Skeletal muscle tissue (tissue), 4 donors: ENCODE data around the gene SIRT3. TPM values are rescaled to one million over a fixed set of nuclear protein-coding genes. Genes with fewer than 3 reads are reported as not detected.
"Not testable (repeated sequence)": the region's sequence is repeated elsewhere in the genome, so short reads cannot be mapped to it uniquely, and the experiment has no call there.

ENCODE experiments used
- H3K27ac ChIP-seq: one replicate; pipeline ENCODE4 v1.7.0; 2013; ENCODE audit warnings: mild to moderate bottlenecking, low read depth, low read length, inconsistent platforms
- H3K27me3 ChIP-seq, 3 donors: one replicate each; pipeline ENCODE4 v1.7.0; 2013; ENCODE audit warnings: low read length in 3 of 3; ENCODE audit not compliant: control insufficient read depth in 3 of 3, insufficient read depth in 3 of 3
- H3K36me3 ChIP-seq, 3 donors: one replicate each; pipeline ENCODE4 v1.7.0; 2013; ENCODE audit warnings: low read length in 3 of 3; ENCODE audit not compliant: control insufficient read depth in 3 of 3, insufficient read depth in 3 of 3
- H3K4me1 ChIP-seq, 3 donors: one replicate each; pipeline ENCODE4 v1.7.0; 2013; ENCODE audit warnings: low read length in 3 of 3, mild to moderate bottlenecking in 3 of 3; ENCODE audit not compliant: control insufficient read depth in 3 of 3, insufficient read depth in 3 of 3
- H3K4me3 ChIP-seq, 3 donors: one replicate each; pipeline ENCODE4 v1.7.0; 2013; ENCODE audit warnings: low read length in 3 of 3
- H3K9ac ChIP-seq, 3 donors: one replicate each; pipeline ENCODE4 v1.7.0; 2013; ENCODE audit warnings: low read length in 3 of 3, mild to moderate bottlenecking in 3 of 3, moderate library complexity in 2 of 3, low read depth in 1 of 3
- H3K9me3 ChIP-seq, 3 donors: one replicate each; pipeline ENCODE4 v1.7.0; 2013; ENCODE audit warnings: low read length in 3 of 3; ENCODE audit not compliant: control insufficient read depth in 3 of 3
- total RNA-seq: library from RNA; depleted of rRNA; stranded (reverse); fragments of >200 nt; gene quantifications from one replicate; pipeline ENCODE4 v1.2.3, GENCODE V29; 2014
- donor health status: Osteomylitis.

SIRT3 gene
- total RNA-seq, 1 donor from 2014 or later: 14.6 TPM

DNA sequence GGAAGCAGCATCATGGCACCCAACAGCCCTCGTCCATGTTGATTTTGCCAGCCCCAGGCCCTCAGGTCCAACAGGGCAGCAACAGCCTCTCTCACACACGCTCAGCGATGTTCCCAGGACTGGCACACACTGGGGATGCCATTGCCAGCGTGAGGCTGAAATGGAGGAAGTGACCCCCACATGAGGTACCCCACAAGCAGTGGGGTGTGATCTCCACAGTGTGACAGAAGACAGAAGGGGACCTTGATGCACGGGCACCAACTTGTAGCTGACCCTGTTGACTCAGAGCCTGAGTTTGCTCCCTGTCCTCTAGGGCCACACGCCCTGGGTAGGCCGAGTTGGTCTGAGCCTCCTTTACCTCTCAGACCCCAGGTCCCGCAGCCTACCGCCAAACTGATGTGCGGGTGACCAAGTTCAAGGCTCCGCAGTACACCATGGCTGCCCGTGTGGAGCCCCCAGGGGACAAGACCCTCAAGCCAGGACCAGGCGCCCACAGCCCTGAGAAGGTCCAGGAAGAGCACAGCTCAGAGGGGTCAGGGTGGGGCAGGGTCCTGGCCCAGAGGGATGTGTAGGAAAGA is 37.0 kb downstream of the SIRT3 start:
- no peak overlapping the region for H3K9ac ChIP-seq
- H3K27ac ChIP-seq: no peak overlapping the region
- peaks cover 7 to 11% (median 9%) of the 10 kb centered on the region in 3 donors for H3K4me1 ChIP-seq
- no peaks in the 10 kb centered on the region for H3K27me3 ChIP-seq
- no peak overlapping the region for H3K4me3 ChIP-seq
- H3K36me3 ChIP-seq: peaks cover 24 to 28% (median 28%) of the 10 kb centered on the region in 3 donors
- no peaks in the 10 kb centered on the region for H3K9me3 ChIP-seq

DNA sequence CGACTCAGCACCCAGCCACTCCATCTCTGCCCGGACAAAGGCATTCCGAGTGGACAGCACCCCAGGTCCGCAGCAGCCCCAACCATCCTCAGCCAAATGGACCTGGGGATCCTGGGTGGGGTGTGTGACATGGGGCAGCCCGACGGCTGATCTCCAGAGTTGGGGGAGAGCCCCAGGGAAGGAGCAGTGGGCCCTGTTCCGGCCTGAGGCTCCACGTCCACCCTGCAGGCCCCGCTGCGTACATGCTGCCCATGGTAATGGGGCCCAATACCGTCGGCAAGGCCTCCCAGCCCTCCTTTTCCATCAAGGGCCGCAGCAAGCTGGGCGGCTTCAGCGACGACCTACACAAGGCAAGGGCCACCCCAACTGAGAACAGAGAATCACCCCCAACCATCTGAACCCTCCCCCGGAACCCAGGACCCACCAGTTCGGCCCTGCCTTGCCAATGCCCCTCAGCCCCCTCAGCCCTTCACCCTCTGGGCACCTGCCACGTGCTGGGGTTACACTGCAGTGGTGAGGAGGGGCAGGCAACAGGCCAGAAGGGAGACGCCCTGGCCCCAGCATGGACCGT is 37.8 kb downstream of the SIRT3 start:
- Histone ChIP-seq H3K27me3 (no peaks in the 10 kb centered on the region), H3K4me3 (no peak overlapping the region), H3K36me3 (peaks cover 16 to 21% (median 21%) of the 10 kb centered on the region in 3 donors), H3K9ac (no peak overlapping the region), H3K9me3 (no peaks in the 10 kb centered on the region), H3K27ac (no peak overlapping the region), H3K4me1 (peaks cover 1 to 4% (median 2%) of the 10 kb centered on the region in 3 donors)

DNA sequence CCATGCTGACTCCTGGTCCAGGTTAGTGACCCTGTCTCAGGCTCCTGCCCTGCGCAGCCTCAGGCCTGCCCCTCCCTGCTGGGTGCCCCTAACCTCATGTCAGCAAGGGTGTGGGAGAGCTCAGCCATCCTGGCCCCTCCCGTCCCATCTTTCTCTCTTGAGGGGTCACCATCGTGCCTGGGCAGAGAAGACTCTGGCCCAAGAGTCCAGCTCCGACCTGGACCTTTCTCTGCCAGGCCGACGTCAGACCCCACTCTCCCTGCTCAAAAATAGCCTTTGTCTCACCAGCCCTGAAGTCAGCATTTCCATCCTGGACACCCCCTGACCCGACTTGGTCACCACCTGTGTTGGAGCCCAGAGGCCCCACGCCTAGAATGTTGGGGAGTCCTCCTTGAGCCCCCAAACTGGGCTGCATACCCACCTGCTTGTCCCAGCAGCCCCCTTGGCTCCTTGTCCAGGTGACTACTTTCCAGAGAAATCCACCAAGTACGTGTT is 38.4 kb downstream of the SIRT3 start:
- H3K27me3 ChIP-seq: no peaks in the 10 kb centered on the region
- H3K9me3 ChIP-seq: no peaks in the 10 kb centered on the region
- H3K36me3 ChIP-seq: peaks cover 11 to 15% (median 15%) of the 10 kb centered on the region in 3 donors
- no peak overlapping the region for H3K4me3 ChIP-seq
- H3K4me1 ChIP-seq: no peaks in the 10 kb centered on the region
- peak overlapping the region in 1 of 3 donors; percentile 40 for H3K9ac ChIP-seq
- no peak overlapping the region for H3K27ac ChIP-seq

DNA sequence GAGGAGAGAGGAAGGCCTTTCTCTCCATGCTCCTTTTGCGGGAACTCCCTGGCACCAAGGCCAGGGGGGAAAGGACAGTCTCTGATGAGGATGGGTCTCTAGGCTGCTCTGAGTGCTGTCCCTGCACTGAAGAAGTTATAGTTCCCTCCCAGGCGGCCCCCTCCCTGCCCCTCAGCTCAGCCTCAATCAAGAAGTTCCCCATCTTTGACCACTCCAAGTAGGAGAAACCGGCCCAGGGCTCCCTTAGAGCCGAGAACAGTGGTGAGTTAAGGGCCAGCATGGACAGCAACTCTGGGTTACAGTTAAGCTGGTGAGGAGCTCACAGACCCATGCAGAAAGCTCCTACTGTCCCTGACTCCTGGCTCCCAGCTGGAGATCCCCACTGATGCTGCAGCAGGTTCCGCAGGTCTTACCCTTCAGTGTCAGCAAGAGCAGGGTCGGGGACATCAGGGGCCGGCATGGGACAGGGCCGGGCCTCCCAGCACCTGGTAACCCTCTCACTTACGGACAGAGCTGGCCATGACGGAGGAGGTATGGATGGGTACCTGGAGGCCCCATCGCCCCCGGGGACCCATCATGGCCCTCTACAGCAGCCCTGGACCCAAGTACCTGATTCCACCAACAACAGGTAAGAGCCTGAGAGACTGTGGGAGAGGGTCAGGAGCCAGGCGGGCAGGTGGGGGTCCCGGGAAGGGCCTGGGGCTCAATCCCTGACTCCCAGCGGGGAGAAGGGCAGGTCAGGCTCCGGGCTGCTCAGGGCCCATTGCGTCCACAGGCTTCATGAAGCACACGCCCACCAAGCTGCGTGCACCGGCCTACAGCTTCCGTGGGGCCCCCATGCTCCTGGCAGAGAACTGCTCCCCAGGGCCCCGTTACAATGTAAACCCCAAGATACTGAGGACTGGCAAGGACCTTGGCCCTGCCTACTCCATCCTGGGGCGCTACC is 39.1 kb downstream of the SIRT3 start:
- H3K27ac ChIP-seq: no peak overlapping the region
- H3K27me3 ChIP-seq: no peaks in the 10 kb centered on the region
- H3K4me3 ChIP-seq: no peak overlapping the region
- H3K9ac ChIP-seq: peak overlapping the region in 1 of 3 donors; percentile 40
- H3K4me1 ChIP-seq: no peaks in the 10 kb centered on the region
- no peaks in the 10 kb centered on the region for H3K9me3 ChIP-seq
- peaks cover 9 to 12% (median 11%) of the 10 kb centered on the region in 3 donors for H3K36me3 ChIP-seq

DNA sequence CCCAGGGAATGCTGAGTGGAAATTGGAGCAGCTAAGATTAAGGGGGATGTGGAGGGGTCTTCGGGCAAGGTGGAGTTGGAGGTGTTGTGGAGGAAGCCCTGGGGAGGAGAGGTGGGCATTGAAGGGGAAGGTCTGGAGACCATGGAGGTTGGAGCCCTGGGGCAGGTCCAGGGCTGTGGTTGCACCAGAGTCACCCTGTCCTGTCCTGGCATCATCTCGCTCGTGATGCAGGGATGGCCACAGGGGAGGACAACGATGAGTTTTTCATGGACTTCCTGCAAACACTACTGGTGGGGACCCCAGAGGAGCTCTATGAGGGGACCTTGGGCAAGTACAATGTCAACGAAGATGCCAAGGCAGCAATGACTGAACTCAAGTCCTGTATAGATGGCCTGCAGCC is 42.7 kb downstream of the SIRT3 start:
- H3K36me3 ChIP-seq, H3K27me3 ChIP-seq, H3K4me3 ChIP-seq, H3K27ac ChIP-seq, H3K9ac ChIP-seq, H3K9me3 ChIP-seq, H3K4me1 ChIP-seq: not testable (repeated sequence)

DNA sequence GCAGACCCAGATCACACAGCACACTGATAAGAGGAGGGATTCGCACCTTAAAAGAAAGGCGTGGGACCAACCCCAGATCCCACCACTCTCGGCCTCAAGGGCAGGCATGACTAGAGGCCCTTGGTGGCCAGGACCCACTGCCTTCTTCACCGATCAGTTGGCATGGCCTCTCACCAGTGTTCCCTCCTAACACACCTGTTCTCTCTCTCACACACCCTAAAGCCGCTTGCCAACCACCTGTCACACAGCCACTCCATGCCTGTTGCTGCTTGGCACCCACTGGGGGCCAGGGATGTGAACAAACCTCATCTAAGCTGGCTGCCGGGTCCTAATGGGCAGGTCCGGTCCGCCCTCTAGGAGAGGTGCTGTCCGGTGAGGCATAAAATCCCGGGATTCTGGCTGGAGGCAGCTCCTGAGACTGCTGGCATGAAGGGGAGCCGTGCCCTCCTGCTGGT is 43.4 kb downstream of the SIRT3 start, which contains the start of gene SCGB1C1:
SCGB1C1 (plus strand) TSS at position 405 of the 455 bp plus-strand sequence; CDS start at position 427, 22 bp downstream.
- H3K9ac ChIP-seq, H3K4me3 ChIP-seq, H3K27ac ChIP-seq, H3K4me1 ChIP-seq, H3K9me3 ChIP-seq, H3K27me3 ChIP-seq, H3K36me3 ChIP-seq: not testable (repeated sequence)

DNA sequence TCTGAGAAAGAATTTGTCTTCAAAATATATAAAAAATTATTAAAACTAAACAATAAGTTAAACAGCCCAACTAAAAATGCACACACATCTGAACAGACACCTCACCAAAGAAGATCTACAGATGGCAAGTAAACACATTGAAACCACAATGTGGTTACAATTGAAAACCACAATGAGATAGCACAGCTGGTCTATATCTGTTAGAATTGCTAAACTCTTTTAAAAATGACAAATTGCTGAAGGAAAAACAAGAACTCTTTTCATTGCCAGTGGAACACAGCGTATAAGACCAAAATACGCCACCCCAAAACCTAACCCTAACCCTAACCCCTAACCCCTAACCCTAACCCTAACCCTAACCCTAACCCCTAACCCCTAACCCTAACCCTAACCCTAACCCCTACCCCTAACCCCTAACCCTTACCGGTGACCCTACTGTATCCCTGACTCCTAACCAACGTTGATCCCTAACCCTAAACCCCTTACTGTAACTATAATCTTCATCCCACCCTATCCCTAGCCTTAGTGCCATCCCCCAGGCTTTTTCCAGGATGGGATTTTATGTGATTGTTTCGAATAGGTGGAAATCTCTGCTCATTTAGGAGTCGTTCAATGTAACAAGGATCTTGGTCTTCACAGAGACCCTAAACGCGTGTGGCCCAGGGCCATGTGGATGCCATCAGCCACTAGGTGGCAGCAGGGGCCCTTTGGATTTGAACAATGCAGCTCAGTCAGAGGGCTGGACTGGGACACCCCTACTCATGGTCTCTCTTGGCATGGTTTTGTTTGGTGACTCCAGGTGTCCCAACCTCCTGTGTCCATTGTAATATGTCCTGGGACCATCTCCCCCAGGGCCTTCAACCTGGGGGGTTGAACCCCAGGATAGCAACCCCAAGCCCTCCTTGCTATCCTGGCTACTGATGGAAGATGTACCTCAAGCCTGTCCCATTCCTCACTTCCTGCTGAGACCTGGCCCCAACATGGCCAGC is 44.4 kb downstream of the SIRT3 start:
- not testable (repeated sequence) for H3K27me3 ChIP-seq, H3K9ac ChIP-seq

DNA sequence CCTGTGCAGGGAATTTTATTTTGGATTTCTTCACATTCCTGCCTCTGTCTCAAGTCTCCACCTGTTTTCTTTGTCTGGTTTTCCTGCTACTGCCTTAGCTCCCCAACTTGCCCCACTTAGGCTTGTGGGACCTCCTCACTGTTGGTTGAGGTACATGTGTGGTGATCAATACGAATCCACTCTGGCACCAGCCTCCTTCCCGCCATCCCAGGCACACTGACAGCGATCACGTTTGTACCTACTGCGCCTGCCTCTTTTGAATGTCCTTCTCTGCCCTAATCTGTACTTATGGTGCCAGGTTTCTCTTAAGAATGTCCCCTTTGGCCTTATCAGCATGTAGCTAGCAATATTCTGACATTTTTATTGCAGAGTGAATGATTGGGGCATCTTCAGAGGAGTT is 45.6 kb downstream of the SIRT3 start:
- H3K36me3 ChIP-seq, H3K4me1 ChIP-seq, H3K9me3 ChIP-seq, H3K9ac ChIP-seq, H3K4me3 ChIP-seq, H3K27me3 ChIP-seq, H3K27ac ChIP-seq: not testable (repeated sequence)

More for the DNA sequence above, 44.4 kb downstream of the SIRT3 start:
- not testable (repeated sequence) for H3K9me3 ChIP-seq, H3K27ac ChIP-seq, H3K4me1 ChIP-seq, H3K4me3 ChIP-seq, H3K36me3 ChIP-seq

DNA sequence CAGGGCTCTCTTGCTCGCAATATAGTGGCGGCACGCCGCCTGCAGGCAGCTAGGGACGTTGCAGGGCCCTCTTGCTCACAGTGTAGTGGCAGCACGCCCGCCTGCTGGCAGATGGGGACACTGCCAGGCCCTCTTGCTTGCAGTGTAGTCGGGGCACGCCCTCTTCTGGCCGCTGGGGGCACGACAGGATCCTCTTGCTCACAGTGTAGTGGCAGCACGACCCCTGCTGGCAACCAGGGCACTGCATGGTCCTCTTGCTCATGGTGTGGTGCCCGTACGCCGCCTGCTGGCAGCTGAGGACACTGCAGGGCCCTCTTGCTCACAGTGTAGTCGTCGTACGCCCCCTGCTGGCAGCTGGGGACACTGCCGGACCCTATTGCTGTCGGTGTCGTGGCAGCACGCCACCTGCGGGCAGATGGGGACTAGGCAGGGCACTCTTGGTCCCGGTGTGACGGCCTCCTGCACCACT is 46.3 kb downstream of the SIRT3 start:
- not testable (repeated sequence) for H3K4me3 ChIP-seq, H3K27me3 ChIP-seq, H3K36me3 ChIP-seq, H3K9me3 ChIP-seq, H3K27ac ChIP-seq, H3K9ac ChIP-seq, H3K4me1 ChIP-seq
